GM12891 (cell line): ENCODE results near the gene DLD.
"Not testable (repeated sequence)": the region's sequence is repeated elsewhere in the genome, so short reads cannot be mapped to it uniquely, and the experiment has no call there.

Source experiments
- DNase-seq: peaks from one replicate; pipeline ENCODE4 v3.0.0; 2011; ENCODE audit warnings: low spot score; ENCODE audit not compliant: insufficient read length
- FAIRE-seq: peaks from 2 replicates; lab custom pipeline; 2011; peaks lifted over from hg19 to GRCh38; lab: Jason Lieb, UNC
- PAX5 ChIP-seq: IDR thresholded peaks from 2 replicates; pipeline ENCODE4 v1.6.1; 2011; ENCODE audit warnings: low read length, moderate library complexity, mild to moderate bottlenecking; ENCODE audit not compliant: insufficient read depth, severe bottlenecking
- POLR2A ChIP-seq: IDR thresholded peaks from 2 replicates; pipeline ENCODE4 v1.6.1; 2011; ENCODE audit warnings: low read depth, low read length, control low read depth
- POLR2AphosphoS5 ChIP-seq: IDR thresholded peaks from 2 replicates; pipeline ENCODE4 v1.6.1; 2011; ENCODE audit warnings: low read depth, low read length, control low read depth
- POU2F2 ChIP-seq: IDR thresholded peaks from 2 replicates; pipeline ENCODE4 v1.6.1; 2011; ENCODE audit warnings: low read depth, mild to moderate bottlenecking, control low read depth, low read length, moderate library complexity
- SPI1 ChIP-seq: IDR thresholded peaks from 2 replicates; pipeline ENCODE4 v1.6.1; 2011; ENCODE audit warnings: low read depth, low read length, control low read depth
- TAF1 ChIP-seq: IDR thresholded peaks from 2 replicates; pipeline ENCODE4 v1.6.1; 2011; ENCODE audit warnings: low read depth, low read length, control low read depth

DLD gene

DNA sequence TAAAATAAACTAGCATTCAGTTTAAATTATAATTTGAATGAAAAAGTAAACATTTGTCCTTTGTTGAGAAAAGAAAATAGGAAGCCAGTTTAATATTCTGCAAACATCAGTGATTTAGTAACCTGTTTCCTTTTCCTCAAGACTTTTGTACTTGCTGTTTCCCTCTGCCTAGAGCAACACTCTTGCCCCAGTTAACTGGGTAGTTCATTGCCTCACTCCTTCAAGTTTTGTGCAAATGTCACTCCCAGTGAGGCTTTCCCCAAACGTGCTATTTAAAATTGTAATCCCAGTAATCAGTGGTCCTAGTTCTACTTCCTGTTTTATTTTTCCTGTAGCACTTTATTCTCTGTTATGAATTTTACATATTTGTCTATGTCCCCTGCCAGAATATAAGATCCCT lies 23.8 kb downstream of the DLD start:
- no peak for DNase-seq
- FAIRE-seq = no peak
- no peak for TF ChIP-seq TAF1
- TF ChIP-seq POU2F2 = no peak
- no peak for TF ChIP-seq POLR2AphosphoS5
- TF ChIP-seq POLR2A = no peak
- TF ChIP-seq SPI1 = no peak
- no peak for TF ChIP-seq PAX5

DNA sequence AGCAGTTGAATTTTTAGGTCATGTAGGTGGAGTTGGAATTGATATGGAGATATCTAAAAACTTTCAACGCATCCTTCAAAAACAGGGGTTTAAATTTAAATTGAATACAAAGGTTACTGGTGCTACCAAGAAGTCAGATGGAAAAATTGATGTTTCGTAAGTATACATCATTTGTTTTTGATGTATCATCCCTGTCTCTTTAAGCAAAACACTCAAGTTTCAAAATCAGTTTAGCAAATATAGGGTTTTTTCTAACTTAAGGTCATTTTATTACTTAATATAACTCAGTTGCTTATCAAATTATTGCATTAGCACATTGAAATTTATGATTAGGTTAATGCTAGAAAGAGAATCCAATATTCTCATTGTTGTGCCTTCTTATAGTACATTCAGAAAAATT lies 24.6 kb downstream of the DLD start:
- TF ChIP-seq SPI1 (no peak), POLR2A (no peak), TAF1 (no peak), POLR2AphosphoS5 (no peak), PAX5 (no peak), POU2F2 (no peak)
- FAIRE-seq (no peak), DNase-seq (no peak)

- FAIRE-seq (peak; percentile 31), DNase-seq (no peak)
- no peak for TF ChIP-seq POLR2AphosphoS5
- no peak for TF ChIP-seq TAF1
- no peak for TF ChIP-seq POLR2A
- TF ChIP-seq SPI1 = no peak
- no peak for TF ChIP-seq POU2F2
- TF ChIP-seq PAX5 = no peak
These were observed 27.0 kb downstream of the DLD start for GRCh38 chr7:107917763-107918651.

GRCh38 chr7:107918948-107919347 lies 28.0 kb downstream of the DLD start:
- TF ChIP-seq POU2F2 (no peak), TAF1 (no peak), POLR2AphosphoS5 (no peak), PAX5 (no peak), SPI1 (no peak), POLR2A (no peak)
- FAIRE-seq (no peak), DNase-seq (no peak)

- FAIRE-seq = peak; percentile 61
- TF ChIP-seq SPI1 (no peak), POLR2AphosphoS5 (no peak), POU2F2 (no peak), PAX5 (no peak), POLR2A (no peak), TAF1 (no peak)
- no peak for DNase-seq
These were observed 29.2 kb downstream of the DLD start for GRCh38 chr7:107920048-107920772.

DNA sequence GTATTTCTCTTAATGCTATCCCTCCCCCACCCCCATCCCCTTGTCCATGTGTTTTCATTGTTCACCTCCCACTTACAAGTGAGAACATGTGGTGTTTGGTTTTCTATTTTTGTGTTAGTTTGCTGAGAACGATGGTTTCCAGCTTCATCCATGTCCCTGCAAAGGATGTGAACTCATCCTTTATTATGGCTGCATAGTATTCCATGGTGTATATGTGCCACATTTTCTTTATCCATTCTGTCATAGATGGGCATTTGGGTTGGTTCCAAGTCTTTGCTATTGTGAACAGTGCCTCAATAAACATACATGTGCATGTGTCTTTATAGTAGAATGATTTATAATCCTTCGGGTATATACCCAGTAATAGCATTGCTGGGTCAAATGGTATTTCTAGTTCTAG lies 30.8 kb downstream of the DLD start:
- not testable (repeated sequence) for DNase-seq, FAIRE-seq

- FAIRE-seq = no peak
- no peak for DNase-seq
- TF ChIP-seq POLR2AphosphoS5 = no peak
- no peak for TF ChIP-seq PAX5
- no peak for TF ChIP-seq POU2F2
- TF ChIP-seq POLR2A = no peak
- TF ChIP-seq TAF1 = no peak
- no peak for TF ChIP-seq SPI1
These were observed 31.9 kb downstream of the DLD start for GRCh38 chr7:107922886-107923285.

- DNase-seq = no peak
- FAIRE-seq = no peak
- TF ChIP-seq TAF1 = no peak
- TF ChIP-seq POU2F2 = 0 out of 2 replicates have a peak, but pooled peaks have one; percentile 31
These were observed 34.0 kb downstream of the DLD start for GRCh38 chr7:107924841-107925504.

- DNase-seq = no peak
- no peak for TF ChIP-seq TAF1
- no peak for TF ChIP-seq POU2F2
- no peak for TF ChIP-seq POLR2AphosphoS5
- no peak for TF ChIP-seq SPI1
- TF ChIP-seq POLR2A = no peak
- no peak for TF ChIP-seq PAX5
- FAIRE-seq = no peak
These were observed 35.5 kb downstream of the DLD start for GRCh38 chr7:107926481-107926880.
